ENCODE data around the gene MDM2.

Gene MDM2

GRCh38 chr12:68807576-68808387, at the start of gene MDM2:
Gene MDM2 (plus strand): TSS chr12:68808177. CDS start chr12:68808478, 301 bp downstream.
- DNase-seq (ENCODE audit: low read depth): peak; percentile 86

DNA sequence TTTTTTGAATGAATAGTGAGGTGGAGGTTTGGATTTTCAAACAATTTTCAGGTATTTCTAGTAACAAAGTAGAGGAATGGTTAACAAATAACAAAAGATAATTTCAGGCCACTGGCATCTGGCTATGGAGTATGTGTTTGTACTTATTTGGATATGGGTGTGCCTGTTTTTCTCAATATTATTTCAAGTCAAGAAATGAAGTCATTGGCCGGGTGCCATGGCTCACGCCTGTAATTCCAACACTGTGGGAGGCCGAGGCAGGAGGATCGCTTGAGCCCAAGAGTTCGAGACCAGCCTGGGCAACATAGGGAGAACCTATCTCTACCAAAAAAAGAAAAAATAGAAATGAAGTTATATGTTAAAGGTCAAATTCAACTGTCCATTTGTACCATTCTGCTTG, 48.1 kb upstream of the MDM2 start:
- DNase-seq (ENCODE audit: low read depth): no peak

DNA sequence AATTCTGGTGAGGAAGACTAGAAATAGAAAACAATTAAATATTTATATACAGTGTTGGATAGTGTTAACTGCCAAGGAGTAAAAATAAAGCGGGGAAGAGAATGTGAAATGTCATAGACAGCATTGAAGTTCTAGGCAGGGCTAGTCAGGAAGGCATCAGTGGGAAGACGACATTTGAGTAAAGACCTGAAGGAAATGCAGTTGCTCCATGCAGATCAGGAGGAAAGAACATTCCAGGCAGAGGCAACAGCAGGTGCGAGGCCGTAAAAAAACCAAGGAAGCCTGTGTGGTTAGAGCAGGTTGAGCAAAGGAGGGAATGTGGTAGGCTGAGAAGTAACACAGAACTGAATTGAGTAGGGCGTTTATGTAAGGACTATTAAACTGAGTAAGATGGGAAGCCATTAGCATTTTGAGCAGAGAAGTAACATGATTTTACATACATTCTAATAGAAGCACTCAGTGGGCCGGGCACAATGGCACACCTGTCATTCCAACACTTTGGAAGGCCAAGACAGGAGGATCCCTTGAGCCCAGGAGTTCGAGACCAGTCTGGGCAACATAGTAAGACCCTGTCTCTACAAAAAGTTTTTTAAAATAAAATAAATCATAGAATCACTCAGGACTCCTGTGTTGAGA, 47.1 kb upstream of the MDM2 start:
- no peak for DNase-seq (ENCODE audit: low read depth)

GRCh38 chr12:68761442-68761812, 46.5 kb upstream of the MDM2 start:
- no peak for DNase-seq (ENCODE audit: low read depth)

DNA sequence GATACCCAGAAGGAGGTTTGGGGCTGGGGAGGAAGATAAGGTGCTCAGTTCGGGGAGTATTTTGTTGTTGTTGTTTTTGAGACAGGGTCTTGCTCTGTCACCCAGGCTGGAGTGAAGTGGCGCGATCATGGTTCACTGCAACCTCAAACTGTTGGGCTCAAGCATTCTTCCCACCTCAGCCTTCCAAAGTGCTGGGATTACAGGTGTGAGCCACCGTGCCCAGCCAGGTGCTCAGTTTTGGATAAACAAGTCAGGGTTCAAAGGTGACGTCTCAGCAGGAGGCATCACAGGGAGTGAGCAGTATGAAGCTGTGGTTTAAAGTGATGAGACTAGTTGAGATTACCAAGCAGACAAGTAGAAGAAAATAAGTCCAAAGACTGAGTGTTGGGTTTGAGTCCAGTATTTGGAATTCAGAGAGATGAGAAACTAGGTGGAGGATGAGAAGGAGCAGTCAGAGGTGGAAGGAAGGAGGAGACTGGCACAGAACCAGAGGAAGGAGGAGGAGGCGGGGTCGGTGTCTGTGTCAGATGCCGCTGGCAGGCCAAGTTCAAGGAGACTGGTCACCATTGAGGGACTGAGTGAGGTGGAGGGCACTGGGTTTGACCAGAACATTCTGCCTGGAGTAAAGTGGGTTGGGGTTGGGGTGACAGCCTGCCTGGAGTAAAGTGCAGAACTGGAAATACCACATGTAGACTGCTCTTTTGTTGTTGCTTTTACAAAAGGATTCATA, 45.9 kb upstream of the MDM2 start:
- DNase-seq (ENCODE audit: low read depth): no peak

DNA sequence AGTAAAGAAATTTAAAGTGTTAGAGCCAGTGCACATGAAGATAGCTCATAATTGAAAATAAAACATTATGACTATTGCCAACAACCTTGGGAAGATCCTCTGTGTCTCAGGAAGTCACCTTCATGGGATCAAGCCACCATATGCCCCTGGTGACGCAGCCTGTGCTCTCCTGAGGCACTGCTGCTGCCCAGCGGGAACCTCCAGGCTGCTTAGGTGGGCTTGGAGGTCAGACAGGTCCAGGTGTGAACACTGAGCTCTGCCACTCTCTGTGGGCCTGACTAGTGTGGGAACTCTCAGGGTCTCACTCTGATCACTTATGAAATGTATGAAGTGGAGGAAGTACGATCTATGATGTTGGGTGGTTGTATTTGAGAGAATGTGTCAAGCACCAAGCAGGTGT, 45.3 kb upstream of the MDM2 start:
- no peak for DNase-seq (ENCODE audit: low read depth)

DNA sequence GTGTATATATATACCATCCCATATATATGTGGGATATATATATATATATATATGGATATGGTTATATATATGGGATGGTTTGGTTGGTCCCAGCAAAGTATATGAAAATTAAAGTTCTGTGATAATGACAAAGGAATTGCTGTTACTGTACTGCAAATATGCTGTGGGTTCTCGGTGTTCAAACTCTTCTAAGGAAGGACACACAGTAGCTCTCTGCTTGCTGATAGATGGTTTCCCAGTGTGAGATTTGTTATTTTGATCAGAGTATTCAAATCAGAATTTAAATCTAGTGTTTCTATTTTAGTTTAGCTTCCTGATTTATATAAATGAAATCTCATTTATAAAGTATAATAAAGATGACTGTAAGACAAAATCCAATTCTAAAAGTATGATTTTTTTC, 42.3 kb upstream of the MDM2 start:
- DNase-seq (ENCODE audit: low read depth): no peak

- no peak for DNase-seq (ENCODE audit: low read depth)
Observed at GRCh38 chr12:68766646-68767045, 41.3 kb upstream of the MDM2 start.

GRCh38 chr12:68767191-68767590, 40.8 kb upstream of the MDM2 start:
- DNase-seq (ENCODE audit: low read depth): no peak

DNA sequence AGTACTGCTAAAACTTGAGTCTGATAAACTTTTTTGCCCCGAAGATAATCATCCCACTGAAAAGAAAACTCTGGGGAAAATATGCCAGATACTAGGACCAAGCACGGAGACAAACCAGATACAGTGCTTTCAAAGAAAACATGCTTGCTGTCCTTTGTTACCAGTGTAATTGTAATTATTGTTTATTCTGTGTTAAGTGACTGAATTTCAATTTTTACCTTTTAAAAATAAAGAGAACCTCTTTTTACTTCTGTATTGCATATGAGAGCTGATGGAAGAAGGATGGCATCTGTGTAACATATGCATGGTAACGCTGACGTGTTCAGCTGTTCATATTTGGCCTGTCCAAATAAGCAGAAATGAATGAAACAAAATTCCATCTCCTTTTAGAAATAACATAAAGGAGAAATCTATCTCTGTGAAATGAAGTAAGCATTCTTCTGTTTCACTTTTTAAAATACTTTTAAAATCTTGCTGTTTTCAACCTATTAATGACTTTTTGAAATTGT, 39.5 kb upstream of the MDM2 start:
- no peak for DNase-seq (ENCODE audit: low read depth)

DNA sequence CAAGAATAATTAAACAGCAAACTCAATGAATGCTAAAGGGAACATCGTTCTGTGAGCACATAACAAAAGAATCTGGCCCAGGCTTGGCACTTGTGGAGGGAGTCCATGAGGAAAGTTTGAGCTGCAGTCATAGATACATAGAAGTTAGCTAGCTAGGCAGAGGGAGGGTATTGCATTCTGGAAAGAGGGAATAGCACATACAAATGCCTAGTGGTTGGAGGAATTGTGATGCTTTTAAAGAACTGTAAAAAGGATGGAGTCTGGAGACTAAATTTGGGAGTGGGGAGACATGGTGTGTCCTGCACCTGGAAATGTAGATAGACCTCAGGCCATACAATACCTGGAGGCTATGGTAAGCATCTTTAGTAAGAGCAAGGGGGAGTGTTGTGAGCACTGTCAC, 38.0 kb upstream of the MDM2 start:
- DNase-seq (ENCODE audit: low read depth): no peak

DNA sequence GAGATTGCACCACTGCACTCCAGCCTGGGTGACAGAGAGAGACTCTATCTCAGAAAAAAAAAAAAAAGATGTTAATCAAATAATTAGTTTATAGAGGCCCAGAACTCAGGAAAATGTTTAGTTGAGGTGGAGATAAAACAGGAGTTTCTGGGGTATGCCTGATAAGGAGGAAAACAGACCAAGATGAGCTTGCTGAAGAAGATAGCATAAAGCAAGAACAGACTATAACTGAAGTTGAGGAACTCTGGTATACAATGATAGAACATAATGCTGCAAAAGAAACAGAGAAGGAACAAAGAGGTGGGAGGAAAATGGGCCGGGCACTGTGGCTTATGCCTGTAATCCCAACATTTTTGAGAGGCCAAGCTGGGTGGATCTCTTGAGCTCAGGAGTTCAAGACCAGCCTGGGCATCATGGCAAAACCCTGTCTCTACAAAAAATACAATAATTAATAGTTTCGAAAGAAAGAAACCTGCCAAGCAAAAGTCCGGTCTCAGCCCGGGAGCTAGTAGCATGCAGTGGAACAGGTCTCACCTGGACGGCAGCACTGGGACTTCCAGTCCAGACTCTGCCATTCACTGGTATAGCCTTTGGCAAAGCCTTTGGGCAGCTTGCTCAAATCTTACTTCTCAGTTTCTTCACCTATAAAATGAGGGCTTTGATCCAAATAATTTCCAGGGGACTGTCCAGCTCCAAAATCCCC, 36.6 kb upstream of the MDM2 start:
- no peak for DNase-seq (ENCODE audit: low read depth)

GRCh38 chr12:68772714-68773113, 35.3 kb upstream of the MDM2 start:
- no peak for DNase-seq (ENCODE audit: low read depth)

DNA sequence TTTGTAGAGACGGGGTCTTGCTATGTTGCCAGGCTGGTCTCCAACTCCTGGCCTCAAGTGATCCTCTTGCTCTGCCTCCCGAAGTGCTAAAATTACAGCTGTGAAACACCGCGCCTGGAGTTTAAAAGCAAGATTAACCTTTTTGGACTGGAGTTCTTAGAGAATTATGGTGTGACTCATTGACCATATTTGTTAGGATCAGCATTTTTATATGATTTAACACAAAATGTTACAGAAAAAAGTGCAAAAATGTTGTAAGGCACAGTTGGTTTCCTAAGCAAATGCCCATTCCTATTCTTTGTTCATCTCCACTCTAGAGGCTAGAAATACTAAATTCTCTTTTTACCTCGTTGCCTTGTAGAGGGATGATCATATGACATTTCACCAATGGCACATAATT, 34.4 kb upstream of the MDM2 start:
- no peak for DNase-seq (ENCODE audit: low read depth)

GRCh38 chr12:68775121-68775630, 32.8 kb upstream of the MDM2 start:
- no peak for DNase-seq (ENCODE audit: low read depth)

DNA sequence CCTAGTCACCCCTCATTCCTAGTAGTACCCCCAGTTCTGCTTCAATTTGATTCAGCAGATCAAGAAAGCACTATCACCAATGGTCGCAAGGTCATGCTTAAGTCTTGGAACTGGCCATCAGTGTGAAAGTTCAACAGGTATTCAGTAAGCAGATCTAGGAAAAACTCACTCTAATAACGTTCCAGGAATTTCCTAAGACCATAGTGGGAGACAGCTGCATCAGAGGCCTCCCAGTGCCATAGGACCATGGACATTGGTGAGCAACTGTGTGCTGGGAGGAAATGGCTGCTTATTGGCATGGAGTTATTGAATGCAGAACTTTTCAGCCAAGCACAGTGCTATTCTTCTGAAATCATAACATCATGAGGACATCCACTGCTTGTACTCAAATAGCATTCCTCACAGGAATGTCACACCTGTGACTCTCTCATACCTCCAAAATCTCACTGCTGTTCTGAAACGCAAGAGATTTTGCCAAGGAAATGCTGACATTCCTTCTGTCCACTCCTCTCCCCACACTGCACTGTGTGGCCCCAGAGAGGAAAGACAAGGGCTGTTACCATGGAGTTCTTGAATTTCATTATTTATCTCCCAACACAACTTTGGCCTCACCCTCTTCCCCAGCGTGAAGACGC, 30.9 kb upstream of the MDM2 start:
- DNase-seq (ENCODE audit: low read depth): no peak

GRCh38 chr12:68779280-68779679, 28.7 kb upstream of the MDM2 start:
- DNase-seq (ENCODE audit: low read depth): no peak

GRCh38 chr12:68780731-68781130, 27.2 kb upstream of the MDM2 start:
- DNase-seq (ENCODE audit: low read depth): no peak

DNA sequence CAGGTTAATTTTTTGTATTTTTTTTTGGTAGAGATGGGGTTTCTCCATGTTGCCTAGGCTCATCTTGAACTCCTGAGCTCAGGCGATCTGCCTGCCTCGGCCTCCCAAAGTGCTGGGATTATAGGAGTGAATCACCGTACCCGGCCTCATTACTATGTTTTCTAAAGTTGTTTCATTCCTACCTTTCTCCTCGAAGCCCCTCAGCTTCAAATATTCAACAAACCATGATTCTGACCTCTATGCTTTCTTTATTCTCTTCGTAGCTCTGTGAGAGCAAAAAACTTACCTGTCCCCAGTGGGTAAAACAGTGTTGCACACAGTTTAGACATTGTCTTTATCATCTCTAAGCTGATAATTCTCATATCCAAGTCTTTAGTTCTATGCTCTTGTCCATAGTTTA, 26.2 kb upstream of the MDM2 start:
- DNase-seq (ENCODE audit: low read depth): no peak

- DNase-seq (ENCODE audit: low read depth): no peak
Observed at GRCh38 chr12:68784015-68784414, 24.0 kb upstream of the MDM2 start.

DNA sequence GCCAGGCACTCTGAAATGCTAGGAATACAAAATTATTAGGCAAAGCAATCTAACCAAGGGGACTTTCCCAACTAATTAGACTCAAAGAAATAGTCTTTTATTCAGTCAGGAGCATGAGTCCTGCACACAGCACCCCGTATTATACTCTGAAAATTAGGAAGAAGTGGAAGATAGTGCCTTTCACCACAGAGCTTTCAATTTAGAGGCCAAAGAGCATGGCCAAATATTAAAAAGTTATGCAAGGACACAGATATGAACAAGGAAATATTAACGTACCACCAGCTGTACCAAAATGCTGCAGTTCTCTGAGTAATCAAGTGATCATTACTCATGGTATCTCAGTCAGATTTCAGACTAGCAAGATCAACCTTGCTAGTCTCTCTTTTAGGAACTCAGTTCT, 22.6 kb upstream of the MDM2 start:
- no peak for DNase-seq (ENCODE audit: low read depth)

DNA sequence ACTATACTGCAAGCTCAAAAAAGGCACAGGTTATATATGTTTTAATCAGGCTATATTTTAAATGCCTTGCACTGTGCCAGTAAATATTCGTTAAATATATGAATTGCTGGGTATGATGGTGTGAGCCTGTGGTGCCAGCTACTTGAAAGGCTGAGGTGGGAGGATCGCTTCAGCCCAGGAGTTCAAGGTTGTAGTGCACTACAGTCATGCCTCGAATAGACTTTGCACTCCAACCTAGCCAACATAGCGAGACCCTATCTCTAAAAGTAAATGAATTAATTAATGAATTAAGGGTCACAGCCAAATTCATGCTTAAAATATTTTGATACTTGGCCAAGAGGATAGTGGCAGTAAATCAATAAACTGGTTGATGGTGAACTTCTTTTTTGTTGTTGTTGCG, 22.2 kb upstream of the MDM2 start:
- no peak for DNase-seq (ENCODE audit: low read depth)
